Measurements from ENCODE around the gene PCSK2. TPM values are rescaled to one million over a fixed set of nuclear protein-coding genes. Genes with fewer than 3 reads are reported as not detected.

Gene PCSK2
- total RNA-seq, 3 donors from 2014 or later (not counting 1 experiment from before 2014, with no cell fraction given), result not detected

DNA sequence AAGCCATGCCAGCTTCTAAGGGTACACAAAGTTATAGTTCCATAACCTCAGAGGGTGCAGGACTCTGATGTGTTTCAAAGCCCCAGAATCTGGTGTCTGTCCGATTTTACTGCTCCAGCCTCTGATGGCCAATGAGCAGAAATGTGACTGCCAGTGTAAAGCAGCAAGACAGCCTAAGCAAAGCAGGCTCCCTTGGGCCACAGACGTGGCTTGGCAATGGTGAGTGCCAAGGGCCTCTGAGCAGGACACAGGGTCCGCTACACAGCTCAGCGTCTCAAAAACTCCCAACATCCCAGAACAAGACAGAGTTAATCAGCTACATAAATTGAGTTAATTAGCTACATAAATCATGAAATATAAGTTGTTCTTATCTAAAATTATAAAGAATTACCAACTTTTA, 69.2 kb downstream of the PCSK2 start:
- Histone ChIP-seq H3K4me1 (ENCODE audit: control insufficient read depth, insufficient read depth, low read length) (no peaks in the 10 kb centered on the region), H3K9me3 (ENCODE audit: control insufficient read depth, insufficient read depth, low read length) (no peaks in the 10 kb centered on the region), H3K27ac (ENCODE audit: low read length) (no peak overlapping the region), H3K27me3 (ENCODE audit: control insufficient read depth, insufficient read depth, low read length) (no peaks in the 10 kb centered on the region), H3K4me3 (ENCODE audit: low read length) (no peak overlapping the region), H3K36me3 (ENCODE audit: control insufficient read depth, insufficient read depth, low read length) (no peaks in the 10 kb centered on the region)
- Mint-ChIP-seq H3K4me3 (no peak overlapping the region), H3K4me1 (no peaks in the 10 kb centered on the region), H3K36me3 (no peaks in the 10 kb centered on the region), H3K27me3 (ENCODE audit: low read depth in 2 of 2) (peaks cover 6 to 11% of the 10 kb centered on the region in 2 donors), H3K9me3 (no peaks in the 10 kb centered on the region), H3K27ac (no peak overlapping the region)
- TF ChIP-seq, protein P1, sequence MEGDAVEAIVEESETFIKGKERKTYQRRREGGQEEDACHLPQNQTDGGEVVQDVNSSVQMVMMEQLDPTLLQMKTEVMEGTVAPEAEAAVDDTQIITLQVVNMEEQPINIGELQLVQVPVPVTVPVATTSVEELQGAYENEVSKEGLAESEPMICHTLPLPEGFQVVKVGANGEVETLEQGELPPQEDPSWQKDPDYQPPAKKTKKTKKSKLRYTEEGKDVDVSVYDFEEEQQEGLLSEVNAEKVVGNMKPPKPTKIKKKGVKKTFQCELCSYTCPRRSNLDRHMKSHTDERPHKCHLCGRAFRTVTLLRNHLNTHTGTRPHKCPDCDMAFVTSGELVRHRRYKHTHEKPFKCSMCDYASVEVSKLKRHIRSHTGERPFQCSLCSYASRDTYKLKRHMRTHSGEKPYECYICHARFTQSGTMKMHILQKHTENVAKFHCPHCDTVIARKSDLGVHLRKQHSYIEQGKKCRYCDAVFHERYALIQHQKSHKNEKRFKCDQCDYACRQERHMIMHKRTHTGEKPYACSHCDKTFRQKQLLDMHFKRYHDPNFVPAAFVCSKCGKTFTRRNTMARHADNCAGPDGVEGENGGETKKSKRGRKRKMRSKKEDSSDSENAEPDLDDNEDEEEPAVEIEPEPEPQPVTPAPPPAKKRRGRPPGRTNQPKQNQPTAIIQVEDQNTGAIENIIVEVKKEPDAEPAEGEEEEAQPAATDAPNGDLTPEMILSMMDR (IDR thresholded peaks at IDR 0.05), result no peak
- intact Hi-C loops (cut with micrococcal nuclease), result no loop called here
- ATAC-seq (no peak), DNase-seq (no peak)
- WGBS (ENCODE audit: insufficient coverage), result 78% methylated on average over 3 of the region's 4 CpGs

DNA sequence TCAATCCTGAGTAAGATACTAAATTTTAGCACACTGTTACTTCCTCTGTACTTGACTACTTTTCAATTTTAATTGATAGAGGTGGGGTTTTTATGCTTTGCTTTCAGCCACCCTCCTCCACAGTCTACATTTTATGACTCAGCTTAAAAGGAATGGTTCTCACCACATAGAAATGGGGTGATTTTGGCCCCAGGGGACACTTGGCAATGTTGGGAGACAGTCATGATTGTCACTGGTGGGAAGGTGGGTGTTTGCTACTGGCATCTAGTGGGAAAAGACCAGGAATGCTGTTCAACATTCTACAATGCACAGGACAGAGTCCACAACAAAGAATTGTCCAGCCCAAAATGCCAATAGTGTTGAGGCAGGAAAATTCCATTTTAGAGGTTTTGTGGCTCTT, 71.3 kb downstream of the PCSK2 start:
- Histone ChIP-seq H3K27me3 (ENCODE audit: control insufficient read depth, insufficient read depth, low read length) (no peaks in the 10 kb centered on the region), H3K36me3 (ENCODE audit: control insufficient read depth, insufficient read depth, low read length) (no peaks in the 10 kb centered on the region), H3K27ac (ENCODE audit: low read length) (no peak overlapping the region), H3K4me3 (ENCODE audit: low read length) (no peak overlapping the region), H3K9me3 (ENCODE audit: control insufficient read depth, insufficient read depth, low read length) (no peaks in the 10 kb centered on the region), H3K4me1 (ENCODE audit: control insufficient read depth, insufficient read depth, low read length) (no peaks in the 10 kb centered on the region)
- intact Hi-C loops (cut with micrococcal nuclease), result no loop called here
- no peak overlapping the region for H3K27ac Mint-ChIP-seq
- DNase-seq (no peak), ATAC-seq (no peak)
- peaks cover 11 to 12% of the 10 kb centered on the region in 2 donors for H3K27me3 Mint-ChIP-seq (ENCODE audit: low read depth in 2 of 2)
- H3K4me3 Mint-ChIP-seq, result no peak overlapping the region
- peaks cover 0 to 2% of the 10 kb centered on the region in 2 donors for H3K9me3 Mint-ChIP-seq
- TF ChIP-seq, protein P1 (IDR thresholded peaks at IDR 0.05), result no peak
- H3K36me3 Mint-ChIP-seq, result no peaks in the 10 kb centered on the region
- H3K4me1 Mint-ChIP-seq, result no peaks in the 10 kb centered on the region

DNA sequence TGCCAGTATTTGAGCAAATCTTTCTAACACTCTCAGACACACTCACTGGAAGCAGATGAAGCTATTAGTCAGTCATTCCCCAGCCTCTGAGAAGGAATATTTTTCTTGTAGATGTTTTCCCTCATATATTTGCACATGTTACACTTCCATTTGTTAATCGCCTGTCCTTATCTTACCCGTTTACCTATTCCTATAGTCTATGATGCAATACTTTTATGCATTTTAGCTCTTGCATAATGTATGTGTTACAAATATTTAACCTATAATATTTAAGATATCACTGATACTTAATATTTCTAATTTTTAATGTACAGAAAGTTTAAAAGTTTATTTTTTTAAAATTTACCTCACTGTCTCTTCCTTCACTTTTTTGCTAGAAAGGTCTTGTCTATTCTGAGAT, 71.9 kb downstream of the PCSK2 start:
- H3K9me3 Mint-ChIP-seq, result peaks cover 0 to 2% of the 10 kb centered on the region in 2 donors
- WGBS (ENCODE audit: insufficient coverage), result no CpG with 5 or more reads among the region's 2 CpGs
- Histone ChIP-seq H3K4me3 (ENCODE audit: low read length) (no peak overlapping the region), H3K36me3 (ENCODE audit: control insufficient read depth, insufficient read depth, low read length) (no peaks in the 10 kb centered on the region), H3K9me3 (ENCODE audit: control insufficient read depth, insufficient read depth, low read length) (no peaks in the 10 kb centered on the region), H3K27ac (ENCODE audit: low read length) (no peak overlapping the region), H3K27me3 (ENCODE audit: control insufficient read depth, insufficient read depth, low read length) (no peaks in the 10 kb centered on the region), H3K4me1 (ENCODE audit: control insufficient read depth, insufficient read depth, low read length) (no peaks in the 10 kb centered on the region)
- H3K4me1 Mint-ChIP-seq, result no peaks in the 10 kb centered on the region
- H3K27me3 Mint-ChIP-seq (ENCODE audit: low read depth in 2 of 2), result peaks cover 11 to 12% of the 10 kb centered on the region in 2 donors
- no peak overlapping the region for H3K4me3 Mint-ChIP-seq
- intact Hi-C loops (cut with micrococcal nuclease), result no loop called here
- ATAC-seq (no peak), DNase-seq (no peak)
- TF ChIP-seq, protein P1 (IDR thresholded peaks at IDR 0.05), result no peak
- no peaks in the 10 kb centered on the region for H3K36me3 Mint-ChIP-seq
- H3K27ac Mint-ChIP-seq, result no peak overlapping the region

DNA sequence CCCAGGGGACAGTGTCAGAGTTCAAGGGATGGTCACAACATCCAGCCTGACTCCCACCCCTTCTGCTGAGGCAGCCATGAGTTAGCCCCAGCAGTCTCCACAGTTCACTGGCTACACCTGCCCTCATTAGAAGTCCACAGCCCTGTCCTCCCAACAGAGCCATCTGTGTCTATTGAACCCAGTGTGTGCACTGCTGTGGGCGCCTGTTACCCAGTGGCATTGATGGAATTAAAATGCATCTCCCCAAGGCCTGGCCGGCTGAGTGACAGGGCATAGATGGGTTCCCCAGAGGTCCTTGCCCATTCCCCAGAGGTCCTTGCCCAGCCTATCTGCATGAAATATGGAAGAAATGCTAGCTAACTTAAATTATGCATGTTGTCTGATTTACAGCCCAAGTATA, 73.3 kb downstream of the PCSK2 start:
- ATAC-seq, result no peak
- WGBS (ENCODE audit: insufficient coverage), result 89% methylated on average over 2 of the region's 2 CpGs
- intact Hi-C loops (cut with micrococcal nuclease), result no loop called here
- H3K27me3 Mint-ChIP-seq (ENCODE audit: low read depth in 2 of 2), result peaks cover 5 to 12% of the 10 kb centered on the region in 2 donors
- H3K36me3 Mint-ChIP-seq, result no peaks in the 10 kb centered on the region
- no peaks in the 10 kb centered on the region for H3K4me1 Mint-ChIP-seq
- H3K27me3 ChIP-seq (ENCODE audit: control insufficient read depth, insufficient read depth, low read length), result peaks cover 2% of the 10 kb centered on the region
- H3K36me3 ChIP-seq (ENCODE audit: control insufficient read depth, insufficient read depth, low read length), result no peaks in the 10 kb centered on the region
- no peak overlapping the region for H3K27ac Mint-ChIP-seq
- H3K4me3 Mint-ChIP-seq, result no peak overlapping the region
- no peak overlapping the region for H3K27ac ChIP-seq (ENCODE audit: low read length)
- H3K9me3 ChIP-seq (ENCODE audit: control insufficient read depth, insufficient read depth, low read length), result no peaks in the 10 kb centered on the region
- no peaks in the 10 kb centered on the region for H3K4me1 ChIP-seq (ENCODE audit: control insufficient read depth, insufficient read depth, low read length)
- TF ChIP-seq, protein P1 (IDR thresholded peaks at IDR 0.05), result no peak
- no peak for DNase-seq
- H3K4me3 ChIP-seq (ENCODE audit: low read length), result no peak overlapping the region
- H3K9me3 Mint-ChIP-seq, result peaks cover 0 to 2% of the 10 kb centered on the region in 2 donors
